Right lobe of liver (tissue), 4 donors: Measurements from ENCODE around the gene KCNMA1.

Experiments used
- POLR2A ChIP-seq: fragments of 450-650 bp; IDR thresholded peaks from one replicate; pipeline ENCODE4 v1.6.1; 2017; ENCODE audit warnings: antibody characterized with exemption, mild to moderate bottlenecking
- TF ChIP-seq, protein P1 (sequence below), 4 donors: fragments of 200-600 bp in 3 of 4; fragments of 450-650 bp in 1 of 4; IDR thresholded peaks; one replicate each; pipeline versions ENCODE4 v1.5.1 to v1.8.0; 2016 to 2022; ENCODE audit warnings: antibody characterized with exemption in 4 of 4, mild to moderate bottlenecking in 2 of 4
- donor health status: DM: no; HTN: no; CAD: no.
- donor health status: DM: no; HTN: no; CAD: no.
- donor health status: DM: no; HTN: yes; CAD: no.

DNA sequence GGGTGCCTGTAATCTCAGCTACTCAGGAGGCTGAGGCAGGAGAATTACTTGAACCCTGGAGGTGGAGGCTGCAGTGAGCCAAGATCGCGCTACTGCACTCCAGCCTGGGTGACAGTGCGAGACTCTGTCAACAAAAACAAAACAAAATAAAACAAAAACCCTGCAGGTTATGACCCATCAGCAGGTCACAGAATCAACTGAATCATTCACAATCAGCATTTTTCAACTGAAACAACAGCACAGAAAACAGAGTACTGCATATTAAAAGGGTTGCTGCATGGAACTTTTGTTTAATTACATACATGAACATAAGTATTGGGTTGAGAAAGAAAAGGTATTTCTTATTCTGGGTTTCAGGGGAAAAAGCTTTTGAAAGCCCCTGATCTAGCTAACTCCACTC, 77.6 kb downstream of the KCNMA1 start:
- TF ChIP-seq, protein P1, sequence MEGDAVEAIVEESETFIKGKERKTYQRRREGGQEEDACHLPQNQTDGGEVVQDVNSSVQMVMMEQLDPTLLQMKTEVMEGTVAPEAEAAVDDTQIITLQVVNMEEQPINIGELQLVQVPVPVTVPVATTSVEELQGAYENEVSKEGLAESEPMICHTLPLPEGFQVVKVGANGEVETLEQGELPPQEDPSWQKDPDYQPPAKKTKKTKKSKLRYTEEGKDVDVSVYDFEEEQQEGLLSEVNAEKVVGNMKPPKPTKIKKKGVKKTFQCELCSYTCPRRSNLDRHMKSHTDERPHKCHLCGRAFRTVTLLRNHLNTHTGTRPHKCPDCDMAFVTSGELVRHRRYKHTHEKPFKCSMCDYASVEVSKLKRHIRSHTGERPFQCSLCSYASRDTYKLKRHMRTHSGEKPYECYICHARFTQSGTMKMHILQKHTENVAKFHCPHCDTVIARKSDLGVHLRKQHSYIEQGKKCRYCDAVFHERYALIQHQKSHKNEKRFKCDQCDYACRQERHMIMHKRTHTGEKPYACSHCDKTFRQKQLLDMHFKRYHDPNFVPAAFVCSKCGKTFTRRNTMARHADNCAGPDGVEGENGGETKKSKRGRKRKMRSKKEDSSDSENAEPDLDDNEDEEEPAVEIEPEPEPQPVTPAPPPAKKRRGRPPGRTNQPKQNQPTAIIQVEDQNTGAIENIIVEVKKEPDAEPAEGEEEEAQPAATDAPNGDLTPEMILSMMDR (IDR thresholded peaks at IDR 0.05) = no peak
- no peak for TF ChIP-seq POLR2A
